SK-N-SH treated with all-trans-retinoic acid at 6 μM for 48 hours (cell line): ENCODE measurements around the gene RGR.

ENCODE experiments used
- ATAC-seq: fragments of 200-7000 bp; cut with Tn5 transposase; 3 replicates; pipeline ENCODE4 v1.9.1; 2020; ENCODE audit warnings: mild to moderate bottlenecking, moderate library complexity
- ARNTL ChIP-seq: fragments of 450-650 bp; formaldehyde crosslinking; IDR thresholded peaks from 2 replicates; pipeline ENCODE4 v1.5.0; 2020; ENCODE audit warnings: low read depth, mild to moderate bottlenecking, moderate library complexity, borderline replicate concordance
- BACH2 ChIP-seq: fragments of 250-450 bp; sonication (Bioruptor Pico); IDR thresholded peaks from 2 replicates; pipeline ENCODE4 v1.9.0; 2021; ENCODE audit warnings: mild to moderate bottlenecking, borderline replicate concordance
- CSDC2 ChIP-seq: fragments of 250-450 bp; sonication (Bioruptor Pico); IDR thresholded peaks from 2 replicates; pipeline ENCODE4 v1.5.0; 2020; ENCODE audit warnings: mild to moderate bottlenecking, moderate library complexity
- ESRRG ChIP-seq: fragments of 250-450 bp; sonication (Bioruptor Pico); IDR thresholded peaks from 2 replicates; pipeline ENCODE4 v1.6.1; 2021; ENCODE audit warnings: mild to moderate bottlenecking
- ISL1 ChIP-seq: fragments of 250-450 bp; sonication (Bioruptor Pico); IDR thresholded peaks from 2 replicates; pipeline ENCODE4 v2.1.2; 2022; ENCODE audit warnings: mild to moderate bottlenecking, moderate library complexity
- OSR1 ChIP-seq: fragments of 250-450 bp; sonication (Bioruptor Pico); IDR thresholded peaks from 2 replicates; pipeline ENCODE4 v1.8.0; 2022; ENCODE audit warnings: moderate library complexity, mild to moderate bottlenecking, inconsistent platforms
- PPARA ChIP-seq: fragments of 250-450 bp; sonication (Bioruptor Pico); IDR thresholded peaks from 2 replicates; pipeline ENCODE4 v1.5.0; 2020; ENCODE audit warnings: mild to moderate bottlenecking, borderline replicate concordance
- RARB ChIP-seq: fragments of 250-450 bp; sonication (Bioruptor Pico); IDR thresholded peaks from 2 replicates; pipeline ENCODE4 v1.8.0; 2021; ENCODE audit warnings: mild to moderate bottlenecking, moderate library complexity
- SNAI2 ChIP-seq: fragments of 250-450 bp; sonication (Bioruptor Pico); IDR thresholded peaks from 2 replicates; pipeline ENCODE4 v1.5.0; 2020; ENCODE audit warnings: mild to moderate bottlenecking, moderate library complexity
- TCF4 ChIP-seq: fragments of 250-450 bp; sonication (Bioruptor Pico); IDR thresholded peaks from 2 replicates; pipeline ENCODE4 v1.8.0; 2021; ENCODE audit warnings: mild to moderate bottlenecking, moderate library complexity, borderline replicate concordance
- TOX ChIP-seq: fragments of 250-450 bp; sonication (Bioruptor Pico); IDR thresholded peaks from 2 replicates; pipeline ENCODE4 v1.8.0; 2021; ENCODE audit warnings: mild to moderate bottlenecking, moderate library complexity, borderline replicate concordance
- ZC3H10 ChIP-seq: fragments of 250-450 bp; sonication (Bioruptor Pico); IDR thresholded peaks from 2 replicates; pipeline ENCODE4 v1.5.1; 2021; ENCODE audit warnings: mild to moderate bottlenecking, moderate library complexity
- ZFP3 ChIP-seq: fragments of 250-450 bp; sonication (Bioruptor Pico); IDR thresholded peaks from 2 replicates; pipeline ENCODE4 v1.5.0; 2020; ENCODE audit warnings: mild to moderate bottlenecking, moderate library complexity
- ZFP30 ChIP-seq: fragments of 450-650 bp; formaldehyde crosslinking; IDR thresholded peaks from 2 replicates; pipeline ENCODE4 v1.5.0; 2022; ENCODE audit warnings: mild to moderate bottlenecking, moderate library complexity
- ZNF565 ChIP-seq: fragments of 450-650 bp; formaldehyde crosslinking; conservative IDR thresholded peaks from 2 replicates; pipeline ENCODE4 v1.5.0; 2020; ENCODE audit warnings: low read depth, mild to moderate bottlenecking, moderate library complexity
- ZNF8 ChIP-seq: fragments of 450-650 bp; formaldehyde crosslinking; IDR thresholded peaks from 2 replicates; pipeline ENCODE4 v1.5.0; 2020; ENCODE audit warnings: mild to moderate bottlenecking, moderate library complexity
- TF ChIP-seq, protein P1 (sequence below): fragments of 250-450 bp; sonication (Bioruptor Pico); IDR thresholded peaks from 2 replicates; pipeline ENCODE4 v1.8.0; 2021; ENCODE audit warnings: low read depth, mild to moderate bottlenecking, moderate library complexity, borderline replicate concordance
- TF ChIP-seq, protein P2 (sequence below): fragments of 250-450 bp; sonication (Bioruptor Pico); IDR thresholded peaks from 2 replicates; pipeline ENCODE4 v1.5.0; 2020; ENCODE audit warnings: mild to moderate bottlenecking, moderate library complexity
- TF ChIP-seq, protein P3 (sequence below): fragments of 250-450 bp; sonication (Bioruptor Pico); IDR thresholded peaks from 2 replicates; pipeline ENCODE4 v1.5.1; 2020; ENCODE audit warnings: low read depth, mild to moderate bottlenecking, moderate library complexity
- TF ChIP-seq, protein P4 (sequence below): fragments of 250-450 bp; sonication (Bioruptor Pico); IDR thresholded peaks from 2 replicates; pipeline ENCODE4 v1.8.0; 2020; ENCODE audit warnings: mild to moderate bottlenecking, moderate library complexity, borderline replicate concordance
- TF ChIP-seq, protein P5 (sequence below): fragments of 250-450 bp; sonication (Bioruptor Pico); IDR thresholded peaks from 2 replicates; pipeline ENCODE4 v1.5.1; 2021; ENCODE audit warnings: mild to moderate bottlenecking, moderate library complexity

RGR gene

DNA sequence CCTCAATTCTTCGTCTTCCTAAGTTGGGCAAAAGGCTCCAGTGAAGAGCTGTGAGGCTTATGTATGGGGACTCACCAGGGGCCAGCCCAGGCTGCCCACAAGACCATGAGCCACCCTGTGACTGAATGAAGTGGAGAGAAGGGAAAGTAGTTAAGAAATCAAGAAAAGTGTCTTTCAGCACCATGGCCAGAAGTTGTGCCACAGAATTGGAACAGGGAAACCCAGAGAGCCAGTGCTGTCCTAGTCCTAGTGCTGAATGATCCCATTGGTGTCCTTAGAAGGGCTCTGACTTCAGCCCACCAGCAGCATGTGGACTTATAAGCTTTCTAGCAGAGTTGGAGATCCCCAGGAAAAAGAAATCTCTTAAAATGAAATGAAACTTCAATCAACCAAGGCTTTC lies 46.5 kb downstream of the RGR start:
- peak; percentile 68 for ATAC-seq
- TF ChIP-seq CSDC2 (CRISPR knock-in tag) (peak; percentile 98), PPARA (0 out of 2 replicates have a peak, but pooled peaks have one; percentile 60), ZFP30 (CRISPR knock-in tag) (0 out of 2 replicates have a peak, but pooled peaks have one; percentile 32), SNAI2 (CRISPR knock-in tag) (peak; percentile 98), OSR1 (CRISPR knock-in tag) (no peak), ISL1 (CRISPR knock-in tag) (peak; percentile 68), ZFP3 (CRISPR knock-in tag) (peak; percentile 88)
- TF ChIP-seq, protein P1, sequence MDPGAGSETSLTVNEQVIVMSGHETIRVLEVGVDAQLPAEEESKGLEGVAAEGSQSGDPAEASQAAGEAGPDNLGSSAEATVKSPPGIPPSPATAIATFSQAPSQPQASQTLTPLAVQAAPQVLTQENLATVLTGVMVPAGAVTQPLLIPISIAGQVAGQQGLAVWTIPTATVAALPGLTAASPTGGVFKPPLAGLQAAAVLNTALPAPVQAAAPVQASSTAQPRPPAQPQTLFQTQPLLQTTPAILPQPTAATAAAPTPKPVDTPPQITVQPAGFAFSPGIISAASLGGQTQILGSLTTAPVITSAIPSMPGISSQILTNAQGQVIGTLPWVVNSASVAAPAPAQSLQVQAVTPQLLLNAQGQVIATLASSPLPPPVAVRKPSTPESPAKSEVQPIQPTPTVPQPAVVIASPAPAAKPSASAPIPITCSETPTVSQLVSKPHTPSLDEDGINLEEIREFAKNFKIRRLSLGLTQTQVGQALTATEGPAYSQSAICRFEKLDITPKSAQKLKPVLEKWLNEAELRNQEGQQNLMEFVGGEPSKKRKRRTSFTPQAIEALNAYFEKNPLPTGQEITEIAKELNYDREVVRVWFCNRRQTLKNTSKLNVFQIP, result no peak
- TF ChIP-seq, protein P2, sequence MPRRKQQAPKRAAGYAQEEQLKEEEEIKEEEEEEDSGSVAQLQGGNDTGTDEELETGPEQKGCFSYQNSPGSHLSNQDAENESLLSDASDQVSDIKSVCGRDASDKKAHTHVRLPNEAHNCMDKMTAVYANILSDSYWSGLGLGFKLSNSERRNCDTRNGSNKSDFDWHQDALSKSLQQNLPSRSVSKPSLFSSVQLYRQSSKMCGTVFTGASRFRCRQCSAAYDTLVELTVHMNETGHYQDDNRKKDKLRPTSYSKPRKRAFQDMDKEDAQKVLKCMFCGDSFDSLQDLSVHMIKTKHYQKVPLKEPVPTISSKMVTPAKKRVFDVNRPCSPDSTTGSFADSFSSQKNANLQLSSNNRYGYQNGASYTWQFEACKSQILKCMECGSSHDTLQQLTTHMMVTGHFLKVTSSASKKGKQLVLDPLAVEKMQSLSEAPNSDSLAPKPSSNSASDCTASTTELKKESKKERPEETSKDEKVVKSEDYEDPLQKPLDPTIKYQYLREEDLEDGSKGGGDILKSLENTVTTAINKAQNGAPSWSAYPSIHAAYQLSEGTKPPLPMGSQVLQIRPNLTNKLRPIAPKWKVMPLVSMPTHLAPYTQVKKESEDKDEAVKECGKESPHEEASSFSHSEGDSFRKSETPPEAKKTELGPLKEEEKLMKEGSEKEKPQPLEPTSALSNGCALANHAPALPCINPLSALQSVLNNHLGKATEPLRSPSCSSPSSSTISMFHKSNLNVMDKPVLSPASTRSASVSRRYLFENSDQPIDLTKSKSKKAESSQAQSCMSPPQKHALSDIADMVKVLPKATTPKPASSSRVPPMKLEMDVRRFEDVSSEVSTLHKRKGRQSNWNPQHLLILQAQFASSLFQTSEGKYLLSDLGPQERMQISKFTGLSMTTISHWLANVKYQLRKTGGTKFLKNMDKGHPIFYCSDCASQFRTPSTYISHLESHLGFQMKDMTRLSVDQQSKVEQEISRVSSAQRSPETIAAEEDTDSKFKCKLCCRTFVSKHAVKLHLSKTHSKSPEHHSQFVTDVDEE (CRISPR knock-in tag), result peak; percentile 60; the same call in 1 of the 2 replicates

DNA sequence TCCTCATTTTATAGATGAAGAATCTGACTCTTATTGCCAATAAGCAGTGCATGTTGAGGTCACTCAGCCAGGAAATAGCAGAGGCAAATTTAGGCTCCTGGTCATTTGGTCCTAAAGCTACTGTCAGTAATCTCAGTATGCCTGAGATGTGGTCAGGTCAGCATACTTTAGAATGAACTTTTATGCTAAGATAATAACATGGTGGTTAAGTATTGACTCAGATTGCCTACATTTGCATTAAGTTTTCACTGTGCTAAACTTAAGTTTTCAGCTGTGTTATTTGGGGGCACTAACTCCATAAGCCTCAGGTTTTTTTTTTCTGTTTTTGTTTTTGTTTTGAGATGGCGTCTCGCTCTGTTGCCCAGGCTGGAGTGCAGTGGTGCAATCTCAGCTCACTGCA lies 47.6 kb downstream of the RGR start:
- no peak for ATAC-seq
- TF ChIP-seq TCF4 (CRISPR knock-in tag) (no peak), ZC3H10 (CRISPR knock-in tag) (no peak), ZNF565 (CRISPR knock-in tag) (no peak), ESRRG (no peak), BACH2 (CRISPR knock-in tag) (no peak), CSDC2 (CRISPR knock-in tag) (no peak), ZFP3 (CRISPR knock-in tag) (no peak), ARNTL (CRISPR knock-in tag) (no peak)
- TF ChIP-seq, protein P3, sequence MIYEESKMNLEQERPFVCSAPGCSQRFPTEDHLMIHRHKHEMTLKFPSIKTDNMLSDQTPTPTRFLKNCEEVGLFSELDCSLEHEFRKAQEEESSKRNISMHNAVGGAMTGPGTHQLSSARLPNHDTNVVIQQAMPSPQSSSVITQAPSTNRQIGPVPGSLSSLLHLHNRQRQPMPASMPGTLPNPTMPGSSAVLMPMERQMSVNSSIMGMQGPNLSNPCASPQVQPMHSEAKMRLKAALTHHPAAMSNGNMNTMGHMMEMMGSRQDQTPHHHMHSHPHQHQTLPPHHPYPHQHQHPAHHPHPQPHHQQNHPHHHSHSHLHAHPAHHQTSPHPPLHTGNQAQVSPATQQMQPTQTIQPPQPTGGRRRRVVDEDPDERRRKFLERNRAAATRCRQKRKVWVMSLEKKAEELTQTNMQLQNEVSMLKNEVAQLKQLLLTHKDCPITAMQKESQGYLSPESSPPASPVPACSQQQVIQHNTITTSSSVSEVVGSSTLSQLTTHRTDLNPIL, result no peak
- TF ChIP-seq, protein P1, result no peak
- TF ChIP-seq, protein P4, sequence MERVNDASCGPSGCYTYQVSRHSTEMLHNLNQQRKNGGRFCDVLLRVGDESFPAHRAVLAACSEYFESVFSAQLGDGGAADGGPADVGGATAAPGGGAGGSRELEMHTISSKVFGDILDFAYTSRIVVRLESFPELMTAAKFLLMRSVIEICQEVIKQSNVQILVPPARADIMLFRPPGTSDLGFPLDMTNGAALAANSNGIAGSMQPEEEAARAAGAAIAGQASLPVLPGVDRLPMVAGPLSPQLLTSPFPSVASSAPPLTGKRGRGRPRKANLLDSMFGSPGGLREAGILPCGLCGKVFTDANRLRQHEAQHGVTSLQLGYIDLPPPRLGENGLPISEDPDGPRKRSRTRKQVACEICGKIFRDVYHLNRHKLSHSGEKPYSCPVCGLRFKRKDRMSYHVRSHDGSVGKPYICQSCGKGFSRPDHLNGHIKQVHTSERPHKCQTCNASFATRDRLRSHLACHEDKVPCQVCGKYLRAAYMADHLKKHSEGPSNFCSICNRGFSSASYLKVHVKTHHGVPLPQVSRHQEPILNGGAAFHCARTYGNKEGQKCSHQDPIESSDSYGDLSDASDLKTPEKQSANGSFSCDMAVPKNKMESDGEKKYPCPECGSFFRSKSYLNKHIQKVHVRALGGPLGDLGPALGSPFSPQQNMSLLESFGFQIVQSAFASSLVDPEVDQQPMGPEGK (CRISPR knock-in tag), result no peak
- TF ChIP-seq, protein P5, sequence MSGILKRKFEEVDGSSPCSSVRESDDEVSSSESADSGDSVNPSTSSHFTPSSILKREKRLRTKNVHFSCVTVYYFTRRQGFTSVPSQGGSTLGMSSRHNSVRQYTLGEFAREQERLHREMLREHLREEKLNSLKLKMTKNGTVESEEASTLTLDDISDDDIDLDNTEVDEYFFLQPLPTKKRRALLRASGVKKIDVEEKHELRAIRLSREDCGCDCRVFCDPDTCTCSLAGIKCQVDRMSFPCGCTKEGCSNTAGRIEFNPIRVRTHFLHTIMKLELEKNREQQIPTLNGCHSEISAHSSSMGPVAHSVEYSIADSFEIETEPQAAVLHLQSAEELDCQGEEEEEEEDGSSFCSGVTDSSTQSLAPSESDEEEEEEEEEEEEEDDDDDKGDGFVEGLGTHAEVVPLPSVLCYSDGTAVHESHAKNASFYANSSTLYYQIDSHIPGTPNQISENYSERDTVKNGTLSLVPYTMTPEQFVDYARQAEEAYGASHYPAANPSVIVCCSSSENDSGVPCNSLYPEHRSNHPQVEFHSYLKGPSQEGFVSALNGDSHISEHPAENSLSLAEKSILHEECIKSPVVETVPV, result no peak

DNA sequence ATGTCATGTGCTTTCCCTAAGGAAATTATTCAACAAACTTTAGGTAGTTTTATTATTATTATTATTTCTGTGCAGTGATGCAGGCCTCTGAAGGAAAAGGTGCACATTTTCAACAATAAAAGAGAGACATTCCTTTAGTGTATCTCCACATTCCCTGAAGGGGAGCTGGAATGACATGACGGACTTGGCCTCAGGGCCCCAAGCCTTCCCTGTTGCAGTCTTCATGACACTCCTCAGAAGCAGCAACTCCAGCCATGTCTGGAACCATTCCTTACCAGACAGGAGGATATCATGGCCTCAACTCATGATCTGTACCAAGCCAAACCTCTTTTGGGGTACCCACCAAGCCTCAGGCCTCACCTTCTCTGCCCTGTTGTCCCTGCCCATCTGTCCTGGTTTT lies 48.3 kb downstream of the RGR start:
- no peak for ATAC-seq
- TF ChIP-seq SNAI2 (CRISPR knock-in tag) (no peak), OSR1 (CRISPR knock-in tag) (no peak), BACH2 (CRISPR knock-in tag) (no peak), ZC3H10 (CRISPR knock-in tag) (no peak), CSDC2 (CRISPR knock-in tag) (no peak), ESRRG (no peak), ISL1 (CRISPR knock-in tag) (no peak), ZNF565 (CRISPR knock-in tag) (no peak), ZNF8 (no peak), ARNTL (CRISPR knock-in tag) (no peak), RARB (no peak), TOX (CRISPR knock-in tag) (no peak)
- TF ChIP-seq, protein P1, result no peak
- TF ChIP-seq, protein P5, result no peak
